ENCODE measurements around the gene PPIG. TPM values are rescaled to one million over a fixed set of nuclear protein-coding genes. Genes with fewer than 3 reads are reported as not detected.
"Not testable (repeated sequence)": the region's sequence is repeated elsewhere in the genome, so short reads cannot be mapped to it uniquely, and the experiment has no call there.

PPIG gene
- total and polyA plus RNA-seq, 2 donors (not counting 3 experiments of a cell fraction or from before 2014, with no cell fraction given): 13.4 to 44.9 TPM

DNA sequence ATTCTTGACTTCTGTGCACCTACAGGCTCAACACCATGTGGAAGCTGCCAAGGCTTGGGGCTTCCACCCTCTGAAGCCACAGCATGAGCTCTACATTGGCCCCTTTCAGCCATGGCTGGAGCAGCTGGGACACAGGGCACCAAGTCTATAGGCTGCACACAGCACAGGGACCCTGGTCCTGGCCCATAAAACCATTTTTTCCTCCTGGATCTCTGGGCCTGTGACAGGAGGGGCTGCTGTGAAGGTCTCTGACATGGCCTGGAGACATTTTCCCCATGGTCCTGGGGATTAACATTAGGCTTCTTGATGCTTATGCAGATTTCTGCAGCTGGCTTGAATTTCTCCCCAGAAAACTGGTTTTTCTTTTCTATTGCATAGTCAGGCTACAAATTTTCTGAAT, 103.8 kb downstream of the PPIG start:
- H3K79me2 ChIP-seq (ENCODE audit: control insufficient read depth, insufficient read depth, low read length); H3K4me2 ChIP-seq (ENCODE audit: insufficient read depth, low read length); BruUV-seq (replicated peaks); H4K20me1 ChIP-seq (replicated peaks; ENCODE audit: control insufficient read depth, extremely low read depth, insufficient read depth, low read length); H3K4me3 ChIP-seq (replicated peaks in 1 of 3; ENCODE audit: insufficient read depth in 1 of 3, low read depth in 1 of 3, low read length in 3 of 3); DNase-seq (ENCODE audit: low read depth, low spot score); H3K9me1 ChIP-seq (replicated peaks; ENCODE audit: control insufficient read depth, extremely low read depth, insufficient read depth, low read length); CTCF ChIA-PET; FAIRE-seq; H2AFZ ChIP-seq (ENCODE audit: low read depth, low read length); H3K27ac ChIP-seq (ENCODE audit: insufficient read depth, low read depth, low read length); H3K9me3 ChIP-seq (replicated peaks; ENCODE audit: control insufficient read depth, insufficient read depth, low read length); H3K4me1 ChIP-seq (ENCODE audit: control insufficient read depth, extremely low read depth, insufficient read depth, low read length); dilution Hi-C loops (cut with MboI; ENCODE audit: extremely low pct_ligation_motif_present, low sequenced_read_pairs); POLR2A ChIA-PET; H3K9ac ChIP-seq (replicated peaks; ENCODE audit: extremely low read depth, insufficient read depth, low read length); H3K36me3 ChIP-seq (ENCODE audit: control insufficient read depth in 2 of 2, extremely low read depth in 1 of 2, insufficient read depth in 2 of 2, low read length in 2 of 2): not testable (repeated sequence)
- peaks cover 13 to 23% of the 10 kb centered on the region in 2 experiments for H3K27me3 ChIP-seq (ENCODE audit: control insufficient read depth in 2 of 2, insufficient read depth in 2 of 2, low read length in 2 of 2)
- intact Hi-C loops (cut with micrococcal nuclease): loop anchor here (2.0 kb wide), 1 partner anchor 23 kb away; no protein-coding TSS in a partner anchor

DNA sequence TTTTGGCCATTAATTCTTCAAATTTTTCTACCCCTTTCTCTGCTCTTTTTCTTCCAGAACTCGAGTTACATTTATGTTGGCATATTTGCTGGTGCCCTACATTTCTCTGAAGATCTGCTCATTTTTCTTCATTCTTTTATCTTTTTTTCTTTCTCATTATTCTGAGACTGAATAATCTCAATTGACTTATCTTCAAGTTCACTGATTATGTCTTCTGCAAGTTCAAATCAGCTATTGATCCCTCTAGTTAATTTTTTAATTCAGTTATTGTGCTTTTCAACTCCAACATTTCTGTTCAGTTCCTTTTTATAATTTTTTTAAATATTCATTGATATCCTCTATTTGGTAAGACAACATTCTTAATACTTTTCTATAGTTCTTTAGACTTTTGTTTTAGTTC, 106.8 kb downstream of the PPIG start:
- no peaks in the 10 kb centered on the region for H3K9me1 ChIP-seq (replicated peaks; ENCODE audit: control insufficient read depth, extremely low read depth, insufficient read depth, low read length)
- DNase-seq (ENCODE audit: low read depth, low spot score) (no peak), FAIRE-seq (no peak)
- intact Hi-C loops (cut with micrococcal nuclease): loop anchor here (5.0 kb wide), 1 partner anchor 119 kb away; the partner anchor contains the start of gene FASTKD1
- POLR2A ChIA-PET: no interaction called here
- H3K79me2 ChIP-seq (ENCODE audit: control insufficient read depth, insufficient read depth, low read length): no peaks in the 10 kb centered on the region
- H3K9ac ChIP-seq (replicated peaks; ENCODE audit: extremely low read depth, insufficient read depth, low read length): no peak overlapping the region
- no peak overlapping the region for H3K4me2 ChIP-seq (ENCODE audit: insufficient read depth, low read length)
- BruUV-seq (replicated peaks): no TSS peak
- TF ChIP-seq POLR2A (IDR thresholded peaks at IDR 0.05; ENCODE audit: low read depth, low read length) (no peak), GATA2 (IDR thresholded peaks at IDR 0.05; ENCODE audit: insufficient read depth, insufficient read length, low read depth, low read length) (no peak), JUN (IDR thresholded peaks at IDR 0.05; ENCODE audit: borderline replicate concordance, insufficient read depth, insufficient read length, low read depth) (no peak), EZH2 (IDR thresholded peaks at IDR 0.05; ENCODE audit: borderline replicate concordance, low read depth, low read length, severe bottlenecking) (no peak), MYC (IDR thresholded peaks at IDR 0.05; ENCODE audit: low read depth, low read length) (no peak), POLR2AphosphoS5 (IDR thresholded peaks at IDR 0.05; ENCODE audit: insufficient read depth, low read depth, low read length) (no peak), FOS (IDR thresholded peaks at IDR 0.05; ENCODE audit: borderline replicate concordance, insufficient read depth, low read length) (no peak)
- TF ChIP-seq, protein P1, sequence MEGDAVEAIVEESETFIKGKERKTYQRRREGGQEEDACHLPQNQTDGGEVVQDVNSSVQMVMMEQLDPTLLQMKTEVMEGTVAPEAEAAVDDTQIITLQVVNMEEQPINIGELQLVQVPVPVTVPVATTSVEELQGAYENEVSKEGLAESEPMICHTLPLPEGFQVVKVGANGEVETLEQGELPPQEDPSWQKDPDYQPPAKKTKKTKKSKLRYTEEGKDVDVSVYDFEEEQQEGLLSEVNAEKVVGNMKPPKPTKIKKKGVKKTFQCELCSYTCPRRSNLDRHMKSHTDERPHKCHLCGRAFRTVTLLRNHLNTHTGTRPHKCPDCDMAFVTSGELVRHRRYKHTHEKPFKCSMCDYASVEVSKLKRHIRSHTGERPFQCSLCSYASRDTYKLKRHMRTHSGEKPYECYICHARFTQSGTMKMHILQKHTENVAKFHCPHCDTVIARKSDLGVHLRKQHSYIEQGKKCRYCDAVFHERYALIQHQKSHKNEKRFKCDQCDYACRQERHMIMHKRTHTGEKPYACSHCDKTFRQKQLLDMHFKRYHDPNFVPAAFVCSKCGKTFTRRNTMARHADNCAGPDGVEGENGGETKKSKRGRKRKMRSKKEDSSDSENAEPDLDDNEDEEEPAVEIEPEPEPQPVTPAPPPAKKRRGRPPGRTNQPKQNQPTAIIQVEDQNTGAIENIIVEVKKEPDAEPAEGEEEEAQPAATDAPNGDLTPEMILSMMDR (IDR thresholded peaks at IDR 0.05; ENCODE audit: extremely low read depth in 1 of 2, insufficient read depth in 1 of 2, low read depth in 1 of 2, low read length in 2 of 2): no peak
- TF ChIP-seq, protein P2, sequence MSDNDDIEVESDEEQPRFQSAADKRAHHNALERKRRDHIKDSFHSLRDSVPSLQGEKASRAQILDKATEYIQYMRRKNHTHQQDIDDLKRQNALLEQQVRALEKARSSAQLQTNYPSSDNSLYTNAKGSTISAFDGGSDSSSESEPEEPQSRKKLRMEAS (IDR thresholded peaks at IDR 0.05; ENCODE audit: insufficient read depth, insufficient read length): no peak
- dilution Hi-C loops (cut with MboI; ENCODE audit: extremely low pct_ligation_motif_present, low sequenced_read_pairs): no loop called here
- CTCF ChIA-PET: no interaction called here
- H3K27ac ChIP-seq (ENCODE audit: insufficient read depth, low read depth, low read length): no peak overlapping the region
- H2AFZ ChIP-seq (ENCODE audit: low read depth, low read length): no peak overlapping the region
- peaks cover 8% of the 10 kb centered on the region for H3K4me1 ChIP-seq (ENCODE audit: control insufficient read depth, extremely low read depth, insufficient read depth, low read length)
- H4K20me1 ChIP-seq (replicated peaks; ENCODE audit: control insufficient read depth, extremely low read depth, insufficient read depth, low read length): no peaks in the 10 kb centered on the region
- peaks cover 11 to 25% of the 10 kb centered on the region in 2 experiments for H3K27me3 ChIP-seq (ENCODE audit: control insufficient read depth in 2 of 2, insufficient read depth in 2 of 2, low read length in 2 of 2)
- H3K36me3 ChIP-seq (ENCODE audit: control insufficient read depth in 2 of 2, extremely low read depth in 1 of 2, insufficient read depth in 2 of 2, low read length in 2 of 2): no peaks in the 10 kb centered on the region
- no peaks in the 10 kb centered on the region for H3K9me3 ChIP-seq (replicated peaks; ENCODE audit: control insufficient read depth, insufficient read depth, low read length)
- H3K4me3 ChIP-seq (replicated peaks in 1 of 3; ENCODE audit: insufficient read depth in 1 of 3, low read depth in 1 of 3, low read length in 3 of 3): no peak overlapping the region
